ENCODE measurements around the gene ADAM12.

ADAM12 gene

DNA sequence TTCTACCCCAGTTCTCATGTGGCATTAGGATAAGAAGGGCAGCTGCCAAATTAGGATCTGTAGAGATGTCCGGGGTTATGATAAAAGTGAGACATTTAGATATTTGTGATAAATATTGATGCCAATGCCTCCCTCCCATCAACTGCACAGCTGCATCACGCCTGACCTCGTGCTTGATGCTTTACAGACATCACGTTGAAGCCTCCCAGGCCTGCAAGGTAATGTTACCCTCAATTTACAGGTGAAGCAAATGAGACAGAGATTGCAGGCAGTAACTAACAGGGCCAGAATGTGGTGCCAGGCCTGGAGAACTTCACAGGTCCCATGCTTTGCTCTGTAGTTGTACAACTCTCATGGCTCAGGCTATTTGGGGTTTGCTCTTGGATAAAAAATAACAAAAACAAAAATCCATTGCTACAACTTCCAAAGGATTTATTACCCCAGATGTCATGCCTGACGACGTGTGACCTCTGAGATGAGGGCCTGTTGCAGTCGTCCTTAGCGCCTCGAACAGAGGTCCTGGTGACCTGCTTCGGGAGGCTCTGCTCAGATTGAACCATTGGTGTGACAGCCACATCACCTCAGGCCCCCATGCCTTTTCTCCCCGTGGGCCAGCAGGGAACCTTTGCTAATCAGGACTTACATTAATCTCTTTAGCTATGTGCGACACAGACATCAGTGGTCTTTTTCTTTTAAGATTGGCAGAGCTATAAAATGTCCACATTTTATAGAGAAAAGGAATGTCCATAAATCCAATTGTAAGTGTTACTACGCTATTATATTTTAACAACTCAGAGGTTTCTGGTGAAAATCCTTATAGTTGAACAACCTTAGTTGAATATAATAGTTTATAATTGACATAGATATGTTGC lies 169.3 kb downstream of the ADAM12 start:
- TF ChIP-seq ISL1 (CRISPR knock-in tag; IDR thresholded peaks at IDR 0.05) = no peak
- no peak for TF ChIP-seq ZFP3 (CRISPR knock-in tag; IDR thresholded peaks at IDR 0.05)
- no peak for TF ChIP-seq ZNF565 (CRISPR knock-in tag; conservative IDR thresholded peaks at IDR 0.05; ENCODE audit: low read depth)
- TF ChIP-seq, protein P1, sequence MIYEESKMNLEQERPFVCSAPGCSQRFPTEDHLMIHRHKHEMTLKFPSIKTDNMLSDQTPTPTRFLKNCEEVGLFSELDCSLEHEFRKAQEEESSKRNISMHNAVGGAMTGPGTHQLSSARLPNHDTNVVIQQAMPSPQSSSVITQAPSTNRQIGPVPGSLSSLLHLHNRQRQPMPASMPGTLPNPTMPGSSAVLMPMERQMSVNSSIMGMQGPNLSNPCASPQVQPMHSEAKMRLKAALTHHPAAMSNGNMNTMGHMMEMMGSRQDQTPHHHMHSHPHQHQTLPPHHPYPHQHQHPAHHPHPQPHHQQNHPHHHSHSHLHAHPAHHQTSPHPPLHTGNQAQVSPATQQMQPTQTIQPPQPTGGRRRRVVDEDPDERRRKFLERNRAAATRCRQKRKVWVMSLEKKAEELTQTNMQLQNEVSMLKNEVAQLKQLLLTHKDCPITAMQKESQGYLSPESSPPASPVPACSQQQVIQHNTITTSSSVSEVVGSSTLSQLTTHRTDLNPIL (CRISPR knock-in tag; IDR thresholded peaks at IDR 0.05; ENCODE audit: low read depth) = no peak
- TF ChIP-seq, protein P2, sequence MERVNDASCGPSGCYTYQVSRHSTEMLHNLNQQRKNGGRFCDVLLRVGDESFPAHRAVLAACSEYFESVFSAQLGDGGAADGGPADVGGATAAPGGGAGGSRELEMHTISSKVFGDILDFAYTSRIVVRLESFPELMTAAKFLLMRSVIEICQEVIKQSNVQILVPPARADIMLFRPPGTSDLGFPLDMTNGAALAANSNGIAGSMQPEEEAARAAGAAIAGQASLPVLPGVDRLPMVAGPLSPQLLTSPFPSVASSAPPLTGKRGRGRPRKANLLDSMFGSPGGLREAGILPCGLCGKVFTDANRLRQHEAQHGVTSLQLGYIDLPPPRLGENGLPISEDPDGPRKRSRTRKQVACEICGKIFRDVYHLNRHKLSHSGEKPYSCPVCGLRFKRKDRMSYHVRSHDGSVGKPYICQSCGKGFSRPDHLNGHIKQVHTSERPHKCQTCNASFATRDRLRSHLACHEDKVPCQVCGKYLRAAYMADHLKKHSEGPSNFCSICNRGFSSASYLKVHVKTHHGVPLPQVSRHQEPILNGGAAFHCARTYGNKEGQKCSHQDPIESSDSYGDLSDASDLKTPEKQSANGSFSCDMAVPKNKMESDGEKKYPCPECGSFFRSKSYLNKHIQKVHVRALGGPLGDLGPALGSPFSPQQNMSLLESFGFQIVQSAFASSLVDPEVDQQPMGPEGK (CRISPR knock-in tag; IDR thresholded peaks at IDR 0.05; ENCODE audit: borderline replicate concordance) = no peak
- TF ChIP-seq, protein P3, sequence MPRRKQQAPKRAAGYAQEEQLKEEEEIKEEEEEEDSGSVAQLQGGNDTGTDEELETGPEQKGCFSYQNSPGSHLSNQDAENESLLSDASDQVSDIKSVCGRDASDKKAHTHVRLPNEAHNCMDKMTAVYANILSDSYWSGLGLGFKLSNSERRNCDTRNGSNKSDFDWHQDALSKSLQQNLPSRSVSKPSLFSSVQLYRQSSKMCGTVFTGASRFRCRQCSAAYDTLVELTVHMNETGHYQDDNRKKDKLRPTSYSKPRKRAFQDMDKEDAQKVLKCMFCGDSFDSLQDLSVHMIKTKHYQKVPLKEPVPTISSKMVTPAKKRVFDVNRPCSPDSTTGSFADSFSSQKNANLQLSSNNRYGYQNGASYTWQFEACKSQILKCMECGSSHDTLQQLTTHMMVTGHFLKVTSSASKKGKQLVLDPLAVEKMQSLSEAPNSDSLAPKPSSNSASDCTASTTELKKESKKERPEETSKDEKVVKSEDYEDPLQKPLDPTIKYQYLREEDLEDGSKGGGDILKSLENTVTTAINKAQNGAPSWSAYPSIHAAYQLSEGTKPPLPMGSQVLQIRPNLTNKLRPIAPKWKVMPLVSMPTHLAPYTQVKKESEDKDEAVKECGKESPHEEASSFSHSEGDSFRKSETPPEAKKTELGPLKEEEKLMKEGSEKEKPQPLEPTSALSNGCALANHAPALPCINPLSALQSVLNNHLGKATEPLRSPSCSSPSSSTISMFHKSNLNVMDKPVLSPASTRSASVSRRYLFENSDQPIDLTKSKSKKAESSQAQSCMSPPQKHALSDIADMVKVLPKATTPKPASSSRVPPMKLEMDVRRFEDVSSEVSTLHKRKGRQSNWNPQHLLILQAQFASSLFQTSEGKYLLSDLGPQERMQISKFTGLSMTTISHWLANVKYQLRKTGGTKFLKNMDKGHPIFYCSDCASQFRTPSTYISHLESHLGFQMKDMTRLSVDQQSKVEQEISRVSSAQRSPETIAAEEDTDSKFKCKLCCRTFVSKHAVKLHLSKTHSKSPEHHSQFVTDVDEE (CRISPR knock-in tag; IDR thresholded peaks at IDR 0.05) = no peak
- TF ChIP-seq ARNTL (CRISPR knock-in tag; IDR thresholded peaks at IDR 0.05; ENCODE audit: borderline replicate concordance, low read depth) = no peak
- TF ChIP-seq RARB (CRISPR knock-in tag; IDR thresholded peaks at IDR 0.05) = no peak
- no peak for ATAC-seq

DNA sequence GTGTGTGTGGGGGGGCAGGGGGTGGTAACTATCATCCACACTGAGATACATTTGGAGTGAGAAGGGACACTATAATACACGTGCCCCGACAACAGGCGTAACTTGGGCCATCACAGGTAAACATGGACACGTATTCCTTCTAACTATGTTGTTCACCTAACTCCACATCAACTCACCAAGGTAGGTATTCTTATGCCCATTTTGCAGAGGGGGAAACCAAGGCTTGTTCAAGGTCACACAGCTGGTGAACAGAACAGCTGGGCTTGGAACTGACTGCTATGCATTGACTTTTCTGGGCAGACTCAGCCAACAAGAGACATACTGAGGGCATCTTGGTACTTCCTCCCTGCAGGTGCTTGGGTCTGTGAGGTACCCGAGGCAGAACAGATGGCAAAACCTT lies 170.1 kb downstream of the ADAM12 start:
- no peak for ATAC-seq
- no peak for TF ChIP-seq TOX (CRISPR knock-in tag; IDR thresholded peaks at IDR 0.05; ENCODE audit: borderline replicate concordance)
- TF ChIP-seq ZFP3 (CRISPR knock-in tag; IDR thresholded peaks at IDR 0.05) = no peak
- TF ChIP-seq GLIS3 (CRISPR knock-in tag; IDR thresholded peaks at IDR 0.05) = no peak
- TF ChIP-seq RARB (CRISPR knock-in tag; IDR thresholded peaks at IDR 0.05) = no peak
- TF ChIP-seq ZNF70 (CRISPR knock-in tag; IDR thresholded peaks at IDR 0.05) = no peak
- no peak for TF ChIP-seq ZFP30 (CRISPR knock-in tag; IDR thresholded peaks at IDR 0.05)
- TF ChIP-seq, protein P4, sequence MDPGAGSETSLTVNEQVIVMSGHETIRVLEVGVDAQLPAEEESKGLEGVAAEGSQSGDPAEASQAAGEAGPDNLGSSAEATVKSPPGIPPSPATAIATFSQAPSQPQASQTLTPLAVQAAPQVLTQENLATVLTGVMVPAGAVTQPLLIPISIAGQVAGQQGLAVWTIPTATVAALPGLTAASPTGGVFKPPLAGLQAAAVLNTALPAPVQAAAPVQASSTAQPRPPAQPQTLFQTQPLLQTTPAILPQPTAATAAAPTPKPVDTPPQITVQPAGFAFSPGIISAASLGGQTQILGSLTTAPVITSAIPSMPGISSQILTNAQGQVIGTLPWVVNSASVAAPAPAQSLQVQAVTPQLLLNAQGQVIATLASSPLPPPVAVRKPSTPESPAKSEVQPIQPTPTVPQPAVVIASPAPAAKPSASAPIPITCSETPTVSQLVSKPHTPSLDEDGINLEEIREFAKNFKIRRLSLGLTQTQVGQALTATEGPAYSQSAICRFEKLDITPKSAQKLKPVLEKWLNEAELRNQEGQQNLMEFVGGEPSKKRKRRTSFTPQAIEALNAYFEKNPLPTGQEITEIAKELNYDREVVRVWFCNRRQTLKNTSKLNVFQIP (CRISPR knock-in tag; IDR thresholded peaks at IDR 0.05; ENCODE audit: borderline replicate concordance, low read depth) = no peak
- TF ChIP-seq ISL1 (CRISPR knock-in tag; IDR thresholded peaks at IDR 0.05) = no peak
- no peak for TF ChIP-seq CSDC2 (CRISPR knock-in tag; IDR thresholded peaks at IDR 0.05)
- TF ChIP-seq, protein P3 (CRISPR knock-in tag; IDR thresholded peaks at IDR 0.05) = no peak
- no peak for TF ChIP-seq SNAI2 (CRISPR knock-in tag; IDR thresholded peaks at IDR 0.05)
- TF ChIP-seq ZNF8 (CRISPR knock-in tag; IDR thresholded peaks at IDR 0.05) = no peak

DNA sequence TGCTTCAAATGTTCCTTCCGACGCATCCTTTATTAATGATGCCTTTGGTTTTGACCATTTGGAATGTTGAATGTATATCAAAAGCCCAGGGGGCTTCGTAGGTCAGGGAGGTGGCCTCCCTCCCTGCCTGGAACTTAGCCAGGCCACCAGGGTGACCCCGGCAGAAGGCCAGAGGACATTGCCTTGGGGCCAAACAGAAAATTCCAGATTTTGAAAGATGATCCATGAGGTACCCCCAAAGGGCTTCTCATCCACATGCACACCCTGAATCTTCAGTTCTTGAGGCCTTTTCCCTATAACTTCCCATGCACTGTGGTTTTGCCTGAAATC lies 171.7 kb downstream of the ADAM12 start:
- no peak for TF ChIP-seq TCF4 (CRISPR knock-in tag; IDR thresholded peaks at IDR 0.05; ENCODE audit: borderline replicate concordance)
- ATAC-seq = peak; percentile 30; the same call in 2 of the 3 replicates
